ENCODE results near the gene GNB1.

Gene GNB1

DNA sequence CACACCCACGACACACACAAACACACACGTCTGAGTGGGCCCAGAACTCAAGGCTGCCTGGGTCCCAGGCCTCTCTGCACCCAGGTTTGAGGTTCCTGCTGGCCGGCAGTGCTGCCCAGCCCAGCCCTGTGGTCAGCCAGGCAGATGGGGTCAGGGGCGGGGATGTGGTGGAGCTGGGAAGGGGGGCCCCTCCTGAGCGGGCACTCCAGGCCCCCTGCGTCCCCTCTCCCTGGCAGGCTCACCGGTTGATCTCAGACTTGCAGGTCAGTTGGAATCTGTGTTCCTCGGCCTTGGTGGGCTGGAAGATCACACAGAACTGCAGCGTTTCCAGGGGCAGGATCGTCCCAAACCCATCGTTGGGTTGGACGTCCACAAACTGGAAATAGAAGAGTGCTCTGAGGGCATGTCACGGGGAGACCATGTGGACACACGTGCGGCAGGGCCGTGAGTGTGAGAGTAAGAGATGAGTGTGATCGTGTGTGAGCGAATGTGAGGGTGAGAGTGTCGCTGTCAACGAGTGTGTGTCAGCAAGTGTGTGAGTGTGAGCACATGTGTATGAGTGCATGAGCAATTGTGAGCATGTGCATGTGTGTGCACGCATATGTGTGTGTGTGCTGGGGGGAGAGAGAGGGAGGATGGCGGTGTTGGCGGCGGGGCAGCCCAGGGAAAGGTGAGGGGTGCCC, 47.9 kb upstream of the GNB1 start:
- Histone ChIP-seq H3K9me2 (ENCODE audit: low read depth, low read length) (no peaks in the 10 kb centered on the region), H3K9me3 (ENCODE audit: low read length) (0 out of 2 replicates have a peak, but pooled peaks cover 1% of the 10 kb centered on the region), H3K9ac (ENCODE audit: low read length) (no peak overlapping the region), H3K36me3 (ENCODE audit: insufficient read depth, low read length) (no peaks in the 10 kb centered on the region), H3K27me3 (ENCODE audit: insufficient read depth, low read length) (peaks cover 6% of the 10 kb centered on the region; the same call in 1 of the 2 replicates), H3K27ac (ENCODE audit: low read depth, low read length, poor library complexity, severe bottlenecking) (no peak overlapping the region), H4K20me1 (ENCODE audit: insufficient read depth, low read length) (no peaks in the 10 kb centered on the region), H3K4me2 (ENCODE audit: low read length) (no peak overlapping the region), H3F3A (ENCODE audit: insufficient read depth, low read length) (no peaks in the 10 kb centered on the region), H3K4me3 (ENCODE audit: low read depth, low read length, poor library complexity, severe bottlenecking) (no peak overlapping the region), H2AFZ (ENCODE audit: low read length) (no peak overlapping the region), H3K4me1 (ENCODE audit: insufficient read depth, low read length, severe bottlenecking) (peaks cover 13% of the 10 kb centered on the region), H3K79me2 (ENCODE audit: insufficient read depth, low read length) (no peaks in the 10 kb centered on the region)
- TF ChIP-seq, protein P1, sequence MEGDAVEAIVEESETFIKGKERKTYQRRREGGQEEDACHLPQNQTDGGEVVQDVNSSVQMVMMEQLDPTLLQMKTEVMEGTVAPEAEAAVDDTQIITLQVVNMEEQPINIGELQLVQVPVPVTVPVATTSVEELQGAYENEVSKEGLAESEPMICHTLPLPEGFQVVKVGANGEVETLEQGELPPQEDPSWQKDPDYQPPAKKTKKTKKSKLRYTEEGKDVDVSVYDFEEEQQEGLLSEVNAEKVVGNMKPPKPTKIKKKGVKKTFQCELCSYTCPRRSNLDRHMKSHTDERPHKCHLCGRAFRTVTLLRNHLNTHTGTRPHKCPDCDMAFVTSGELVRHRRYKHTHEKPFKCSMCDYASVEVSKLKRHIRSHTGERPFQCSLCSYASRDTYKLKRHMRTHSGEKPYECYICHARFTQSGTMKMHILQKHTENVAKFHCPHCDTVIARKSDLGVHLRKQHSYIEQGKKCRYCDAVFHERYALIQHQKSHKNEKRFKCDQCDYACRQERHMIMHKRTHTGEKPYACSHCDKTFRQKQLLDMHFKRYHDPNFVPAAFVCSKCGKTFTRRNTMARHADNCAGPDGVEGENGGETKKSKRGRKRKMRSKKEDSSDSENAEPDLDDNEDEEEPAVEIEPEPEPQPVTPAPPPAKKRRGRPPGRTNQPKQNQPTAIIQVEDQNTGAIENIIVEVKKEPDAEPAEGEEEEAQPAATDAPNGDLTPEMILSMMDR (IDR thresholded peaks at IDR 0.05; ENCODE audit: low read length): no peak
- TF ChIP-seq EZH2 (IDR thresholded peaks at IDR 0.05; ENCODE audit: borderline replicate concordance, low read length): no peak

DNA sequence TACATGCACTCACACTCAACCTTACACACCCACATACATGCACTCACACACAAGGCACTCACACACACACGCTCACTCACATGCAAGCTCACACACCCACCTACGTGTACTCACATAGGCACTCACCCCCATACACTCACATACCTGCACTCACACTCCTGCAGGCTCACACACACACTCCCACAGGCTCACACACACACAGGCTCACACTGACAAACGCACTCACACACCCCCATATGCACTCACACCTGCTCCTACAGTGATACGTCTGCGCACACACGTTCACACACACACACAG, 47.3 kb upstream of the GNB1 start:
- Histone ChIP-seq H4K20me1 (ENCODE audit: insufficient read depth, low read length) (no peaks in the 10 kb centered on the region), H3K27me3 (ENCODE audit: insufficient read depth, low read length) (peaks cover 10% of the 10 kb centered on the region; the same call in 1 of the 2 replicates), H3K36me3 (ENCODE audit: insufficient read depth, low read length) (no peaks in the 10 kb centered on the region), H3K9me3 (ENCODE audit: low read length) (0 out of 2 replicates have a peak, but pooled peaks cover 3% of the 10 kb centered on the region), H2AFZ (ENCODE audit: low read length) (no peak overlapping the region), H3F3A (ENCODE audit: insufficient read depth, low read length) (no peaks in the 10 kb centered on the region), H3K9ac (ENCODE audit: low read length) (no peak overlapping the region), H3K4me1 (ENCODE audit: insufficient read depth, low read length, severe bottlenecking) (peaks cover 8% of the 10 kb centered on the region), H3K4me2 (ENCODE audit: low read length) (no peak overlapping the region), H3K27ac (ENCODE audit: low read depth, low read length, poor library complexity, severe bottlenecking) (no peak overlapping the region), H3K4me3 (ENCODE audit: low read depth, low read length, poor library complexity, severe bottlenecking) (no peak overlapping the region), H3K79me2 (ENCODE audit: insufficient read depth, low read length) (no peaks in the 10 kb centered on the region), H3K9me2 (ENCODE audit: low read depth, low read length) (no peaks in the 10 kb centered on the region)
- TF ChIP-seq, protein P1 (IDR thresholded peaks at IDR 0.05; ENCODE audit: low read length): no peak
- no peak for TF ChIP-seq EZH2 (IDR thresholded peaks at IDR 0.05; ENCODE audit: borderline replicate concordance, low read length)

DNA sequence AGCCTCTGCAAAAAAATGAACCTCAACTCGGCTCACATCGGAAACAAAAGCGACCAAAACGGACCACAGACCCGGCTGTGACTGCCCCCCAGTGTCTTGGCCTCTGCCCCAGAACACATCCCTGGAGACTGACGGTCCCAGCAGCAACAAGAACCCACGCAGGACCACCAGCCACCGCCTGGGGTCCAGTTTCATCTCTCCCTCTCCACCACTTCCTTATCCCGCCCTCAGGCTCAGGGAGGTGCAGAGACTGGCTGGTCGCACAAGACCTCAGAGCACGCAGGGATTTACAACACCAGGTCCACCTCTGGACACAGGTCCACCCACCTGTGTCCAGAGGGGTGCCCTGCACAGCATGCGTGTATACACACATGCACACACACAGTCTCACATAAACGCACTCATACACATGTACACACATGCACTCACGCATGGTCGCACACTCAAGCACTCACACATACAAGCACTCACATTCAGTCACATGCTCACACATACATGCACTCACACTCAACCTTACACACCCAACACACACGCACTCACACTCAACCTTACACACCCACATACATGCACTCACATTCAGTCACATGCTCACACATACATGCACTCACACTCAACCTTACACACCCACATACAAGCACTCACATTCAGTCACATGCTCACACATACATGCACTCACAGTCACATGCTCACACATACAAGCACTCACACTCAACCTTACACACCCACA, 46.8 kb upstream of the GNB1 start:
- Histone ChIP-seq H3K27ac (ENCODE audit: low read depth, low read length, poor library complexity, severe bottlenecking) (no peak overlapping the region), H3K27me3 (ENCODE audit: insufficient read depth, low read length) (peaks cover 10% of the 10 kb centered on the region; the same call in 1 of the 2 replicates), H3K79me2 (ENCODE audit: insufficient read depth, low read length) (no peaks in the 10 kb centered on the region), H3K9me3 (ENCODE audit: low read length) (0 out of 2 replicates have a peak, but pooled peaks cover 3% of the 10 kb centered on the region), H3K4me3 (ENCODE audit: low read depth, low read length, poor library complexity, severe bottlenecking) (no peak overlapping the region), H3K36me3 (ENCODE audit: insufficient read depth, low read length) (no peaks in the 10 kb centered on the region), H3F3A (ENCODE audit: insufficient read depth, low read length) (no peaks in the 10 kb centered on the region), H4K20me1 (ENCODE audit: insufficient read depth, low read length) (no peaks in the 10 kb centered on the region), H3K9ac (ENCODE audit: low read length) (no peak overlapping the region), H3K4me1 (ENCODE audit: insufficient read depth, low read length, severe bottlenecking) (peaks cover 3% of the 10 kb centered on the region), H3K4me2 (ENCODE audit: low read length) (no peak overlapping the region), H3K9me2 (ENCODE audit: low read depth, low read length) (no peaks in the 10 kb centered on the region), H2AFZ (ENCODE audit: low read length) (no peak overlapping the region)
- TF ChIP-seq EZH2 (IDR thresholded peaks at IDR 0.05; ENCODE audit: borderline replicate concordance, low read length): no peak
- TF ChIP-seq, protein P1 (IDR thresholded peaks at IDR 0.05; ENCODE audit: low read length): no peak
